SW480 (cell line): ENCODE data around the gene ATG9A.
A peak's percentile ranks its signal among the peaks of the same experiment; 100 is the strongest.

Experiments
- DNase-seq: peaks from one replicate; pipeline ENCODE4 v3.0.0-alpha.2; 2016; ENCODE audit warnings: low spot score

The ATG9A gene

DNA sequence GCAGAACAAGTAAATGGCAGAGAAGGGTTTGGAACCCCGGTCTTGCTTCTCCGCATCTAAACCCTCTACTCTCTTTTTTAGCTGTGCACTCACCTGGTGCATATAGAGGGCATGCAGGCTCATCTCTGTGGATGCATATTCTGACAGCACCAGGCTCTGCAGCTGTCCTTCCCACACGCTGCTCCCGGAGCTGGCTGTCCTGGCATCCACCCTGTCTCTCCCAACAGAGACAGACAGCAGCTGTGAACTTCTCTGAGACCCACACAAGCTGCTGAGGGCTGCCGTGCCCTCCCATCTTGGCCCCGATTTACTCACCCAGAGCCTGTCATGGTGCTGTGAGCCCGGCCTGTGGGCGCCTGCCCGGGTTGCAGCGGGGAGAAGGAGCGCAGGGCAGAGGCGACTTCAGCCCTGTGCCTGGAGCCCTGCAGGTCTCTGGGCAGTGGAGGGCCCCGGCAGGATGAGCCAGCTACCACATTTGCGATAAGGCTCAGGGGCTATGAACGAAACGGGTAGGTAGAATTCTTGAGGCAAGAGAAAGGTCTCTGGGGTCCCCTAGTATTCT lies 7.4 kb downstream of the ATG9A start:
- no peak for DNase-seq

GRCh38 chr2:219220652-219221402 lies 8.6 kb downstream of the ATG9A start:
- DNase-seq: no peak

DNA sequence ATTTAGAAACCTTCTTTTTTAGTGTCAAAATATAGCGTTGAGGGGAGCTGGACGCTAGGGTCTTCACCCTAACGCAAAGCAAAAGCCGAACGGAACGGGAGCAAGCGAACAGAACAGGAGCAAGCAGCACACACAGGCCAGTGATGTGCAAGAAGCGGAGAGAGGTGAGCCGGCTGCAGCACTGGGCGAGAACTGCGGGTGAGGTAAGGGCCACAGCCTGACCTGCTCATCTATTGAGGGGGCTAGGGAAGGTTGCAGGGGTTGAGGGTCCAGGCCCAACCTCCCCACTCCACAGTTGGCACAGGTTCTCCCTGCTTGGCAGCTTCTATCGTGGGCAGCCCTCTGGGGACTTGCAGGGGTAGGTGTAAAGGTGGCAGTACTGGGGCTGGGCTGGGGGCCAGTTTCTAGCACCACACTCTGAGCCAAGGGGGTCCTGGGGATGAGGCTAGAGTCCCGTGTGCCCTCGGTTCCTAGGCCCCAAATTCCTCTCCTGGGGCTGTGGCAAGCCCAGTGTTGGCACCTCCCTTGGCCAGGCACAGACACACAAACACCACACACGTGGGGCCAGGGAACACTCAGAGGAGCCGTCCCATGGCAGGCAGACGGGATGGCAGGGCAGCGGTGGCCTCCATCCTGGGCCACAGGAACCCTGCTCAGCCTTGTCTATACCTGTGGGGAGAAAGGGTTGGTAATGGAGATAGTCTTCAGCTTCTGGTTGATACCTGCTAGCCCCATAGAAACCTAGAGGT lies 9.5 kb downstream of the ATG9A start:
- DNase-seq: no peak

GRCh38 chr2:219218732-219219701 lies 10.4 kb downstream of the ATG9A start, which contains the start of gene ABCB6:
Gene ABCB6, minus strand, starts transcription at chr2:219218958. Its CDS starts 285 bp downstream, at chr2:219218673.
- DNase-seq: peak; percentile 91

- peak; percentile 72 for DNase-seq
Measured at GRCh38 chr2:219218217-219218731, 11.2 kb downstream of the ATG9A start.

DNA sequence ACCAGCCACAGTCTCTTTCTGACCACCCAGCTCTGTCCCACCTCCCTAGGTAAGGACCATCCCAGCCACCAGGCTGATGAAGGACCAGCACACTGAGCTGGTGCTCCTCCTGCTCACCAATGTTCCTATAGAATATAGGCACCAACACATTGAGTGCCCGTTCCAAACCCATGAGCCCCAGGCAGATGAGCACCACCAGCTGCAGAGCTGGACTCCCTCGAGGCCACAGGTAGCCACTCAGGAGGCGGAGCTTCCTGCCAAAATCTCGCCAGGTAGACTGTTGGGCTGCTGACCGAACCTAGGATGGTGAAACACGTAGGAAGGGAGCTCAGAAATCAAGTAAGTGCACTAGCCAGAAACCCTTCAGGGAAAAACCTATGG lies 12.9 kb downstream of the ATG9A start:
- no peak for DNase-seq

GRCh38 chr2:219215871-219216534 lies 13.4 kb downstream of the ATG9A start:
- no peak for DNase-seq

DNA sequence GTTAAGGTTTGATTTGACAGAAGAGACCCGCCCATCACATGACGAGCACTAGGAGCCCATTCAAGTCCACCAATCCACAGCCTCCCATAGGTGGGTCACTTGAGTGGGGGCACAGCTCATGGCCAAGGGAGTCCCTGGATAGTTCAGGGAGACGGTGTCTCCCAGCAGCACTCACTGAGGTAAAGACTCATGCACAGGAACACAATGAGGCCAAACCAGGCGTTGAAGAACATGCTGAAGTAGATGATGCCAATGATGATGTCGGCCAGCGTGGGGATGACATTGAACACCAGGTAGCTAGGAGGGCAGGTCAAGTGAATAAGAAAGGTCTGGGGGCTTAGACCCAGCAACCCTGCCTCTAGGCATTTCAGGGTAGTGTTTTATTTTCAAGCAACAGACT lies 14.7 kb downstream of the ATG9A start:
- DNase-seq: no peak

DNA sequence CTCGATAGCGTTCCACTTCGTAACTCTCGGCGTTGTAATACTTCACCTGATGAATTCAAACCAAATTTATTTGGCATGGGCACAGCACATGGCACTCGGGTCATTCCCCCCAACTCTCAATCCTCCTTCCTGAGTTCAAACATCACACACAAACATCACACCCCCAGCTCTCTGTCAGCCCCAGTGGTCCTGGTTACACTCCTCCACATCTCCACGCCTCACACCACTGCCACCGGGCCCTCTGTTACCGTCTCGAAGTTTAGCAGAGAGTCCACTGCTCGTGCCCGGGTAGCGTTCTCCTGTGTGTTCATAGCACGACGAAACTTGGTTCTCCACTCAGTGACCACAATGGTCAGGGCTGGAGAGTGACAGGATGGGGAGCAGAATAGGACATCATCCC lies 15.3 kb downstream of the ATG9A start:
- DNase-seq: no peak

GRCh38 chr2:219213486-219214071 lies 15.9 kb downstream of the ATG9A start:
- no peak for DNase-seq

GRCh38 chr2:219213026-219213415 lies 16.4 kb downstream of the ATG9A start:
- DNase-seq: no peak

GRCh38 chr2:219210886-219211362 lies 18.5 kb downstream of the ATG9A start:
- no peak for DNase-seq

- DNase-seq: no peak
Measured at GRCh38 chr2:219210196-219210885, 19.1 kb downstream of the ATG9A start.

DNA sequence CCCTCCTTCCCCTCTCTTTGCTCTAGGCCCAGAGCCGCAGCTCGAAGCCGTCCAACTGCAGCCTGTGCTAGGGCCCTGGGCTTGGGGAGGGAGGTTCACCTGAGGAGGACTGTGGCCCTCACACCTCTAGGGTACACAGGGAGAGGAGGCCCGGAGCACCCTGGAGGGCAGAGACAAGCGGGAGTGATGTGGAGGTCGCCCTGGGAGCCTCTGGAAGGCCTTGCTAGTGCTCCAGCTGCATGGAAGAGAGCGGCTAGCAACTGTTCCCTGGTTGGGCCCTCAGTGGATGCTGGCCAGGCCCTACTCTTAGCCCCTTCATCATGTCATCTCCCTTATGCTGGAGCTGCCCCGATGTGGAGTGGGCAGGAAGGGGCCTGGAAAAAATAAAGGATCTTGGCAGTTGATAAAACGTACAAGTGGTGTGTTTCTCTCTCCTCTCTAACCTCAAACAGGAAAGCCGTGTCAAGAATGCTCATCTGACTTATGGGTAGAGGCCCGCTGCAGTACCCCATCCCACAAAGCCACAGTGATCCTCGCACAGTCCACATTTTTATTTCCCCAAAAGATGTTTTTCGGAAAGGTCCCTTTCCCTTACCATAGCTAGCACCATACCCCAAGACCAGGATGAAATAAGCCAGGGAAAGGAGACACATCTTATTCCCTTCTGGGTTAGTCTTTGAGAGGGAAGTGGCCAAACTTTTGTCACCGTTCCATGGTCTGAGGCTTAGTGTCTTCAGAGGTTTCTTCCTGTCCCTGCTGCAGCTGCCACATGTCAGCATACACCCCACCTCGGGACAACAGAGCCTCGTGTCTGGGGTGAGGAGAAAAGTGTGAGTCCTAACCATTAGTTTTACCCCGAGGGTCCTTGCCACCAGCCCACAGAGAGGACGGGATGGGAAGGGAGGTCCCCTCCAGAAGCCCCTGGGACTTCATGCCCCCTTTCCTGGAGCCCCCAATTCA lies 19.9 kb downstream of the ATG9A start:
- no peak for DNase-seq

DNA sequence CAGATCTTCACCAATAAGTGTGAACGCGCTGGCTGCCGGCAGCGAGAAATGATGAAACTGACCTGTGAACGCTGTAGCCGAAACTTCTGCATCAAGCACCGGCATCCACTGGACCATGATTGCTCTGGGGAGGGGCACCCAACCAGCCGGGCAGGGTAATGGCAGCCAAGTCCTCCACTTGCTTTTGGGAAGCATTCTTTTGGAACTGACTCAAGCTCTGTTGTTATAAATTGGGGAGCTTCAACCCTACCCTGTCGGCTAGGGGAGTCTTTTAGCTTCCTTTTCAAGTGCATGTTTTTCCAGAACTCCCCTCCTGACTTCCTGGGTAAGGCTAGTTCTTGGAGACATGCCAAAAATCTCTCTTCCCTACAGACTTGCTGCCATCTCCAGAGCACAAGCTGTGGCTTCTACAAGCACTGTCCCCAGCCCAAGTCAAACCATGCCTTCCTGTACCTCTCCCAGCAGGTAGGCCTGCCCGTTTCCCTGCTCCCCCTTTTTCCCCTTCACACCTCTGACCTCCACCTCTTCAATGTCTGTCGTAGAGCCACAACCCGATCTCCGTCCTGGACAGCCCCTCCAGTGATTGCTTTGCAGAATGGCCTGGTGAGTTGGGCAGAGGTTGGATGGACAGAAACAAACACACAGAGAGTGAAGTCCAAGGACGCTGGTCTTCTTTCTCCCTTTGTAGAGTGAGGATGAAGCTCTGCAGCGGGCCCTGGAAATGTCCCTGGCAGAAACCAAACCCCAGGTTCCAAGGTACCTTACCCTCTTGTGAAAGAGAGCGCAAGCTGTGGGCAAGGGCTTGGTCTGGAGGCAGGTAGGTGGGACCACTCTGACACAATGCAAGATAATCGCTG lies 21.3 kb downstream of the ATG9A start:
- no peak for DNase-seq

GRCh38 chr2:219207134-219207883 lies 22.1 kb downstream of the ATG9A start:
- DNase-seq: no peak
